IPS-NIHi7 (cell line): ENCODE measurements around the gene CLIP2.

Source experiments
- DNase-seq: peaks from one replicate; pipeline ENCODE4 v3.0.0; 2012; ENCODE audit warnings: mixed read lengths; ENCODE audit errors: extremely low spot score

Gene CLIP2

GRCh38 chr7:74271742-74272141, 17.5 kb upstream of the CLIP2 start:
- DNase-seq: no peak

GRCh38 chr7:74272305-74273038, 16.7 kb upstream of the CLIP2 start:
- peak; percentile 65 for DNase-seq

- peak; percentile 75 for DNase-seq
Measured at GRCh38 chr7:74275401-74275881, 13.8 kb upstream of the CLIP2 start.

DNA sequence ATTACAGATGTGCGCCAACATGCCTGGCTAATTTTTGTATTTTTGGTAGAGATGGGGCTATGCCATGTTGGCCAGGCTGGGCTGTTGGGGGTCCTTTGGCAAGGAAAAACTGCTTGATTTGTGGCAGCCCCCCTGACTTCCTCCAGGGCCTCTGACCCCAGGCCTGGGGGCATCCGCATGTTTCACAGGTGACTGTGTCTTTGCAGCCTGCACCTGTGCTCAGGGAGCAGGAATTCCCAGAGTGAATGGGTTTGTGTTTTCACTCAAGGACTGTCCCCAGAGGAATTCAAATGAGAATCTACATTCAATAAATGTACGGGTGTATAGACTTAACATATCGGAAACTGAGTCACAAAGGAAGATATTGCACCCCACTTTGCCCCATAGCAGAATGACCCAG, 11.6 kb upstream of the CLIP2 start:
- no peak for DNase-seq

DNA sequence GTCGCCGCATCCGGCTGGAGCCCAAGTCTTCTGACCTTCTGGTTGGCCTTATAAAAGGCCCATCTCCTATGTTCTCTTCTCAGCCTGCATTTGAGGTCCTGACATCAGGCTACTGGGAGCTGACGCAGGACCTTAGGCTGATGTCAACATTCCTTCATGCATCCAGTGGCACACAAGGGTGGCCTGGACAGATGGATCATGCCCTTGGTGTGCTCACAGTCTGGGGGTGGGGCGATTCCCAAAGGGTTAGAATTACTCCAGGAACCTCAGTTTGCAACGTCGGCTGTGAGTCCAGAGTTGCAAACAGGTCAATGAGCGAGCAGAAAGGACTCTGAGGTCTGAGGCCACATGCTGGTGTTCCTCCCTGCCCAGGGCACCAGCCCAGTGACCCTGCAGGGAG, 8.2 kb upstream of the CLIP2 start:
- DNase-seq: no peak

- DNase-seq: peak; percentile 29
Measured at GRCh38 chr7:74282748-74283459, 6.3 kb upstream of the CLIP2 start.

DNA sequence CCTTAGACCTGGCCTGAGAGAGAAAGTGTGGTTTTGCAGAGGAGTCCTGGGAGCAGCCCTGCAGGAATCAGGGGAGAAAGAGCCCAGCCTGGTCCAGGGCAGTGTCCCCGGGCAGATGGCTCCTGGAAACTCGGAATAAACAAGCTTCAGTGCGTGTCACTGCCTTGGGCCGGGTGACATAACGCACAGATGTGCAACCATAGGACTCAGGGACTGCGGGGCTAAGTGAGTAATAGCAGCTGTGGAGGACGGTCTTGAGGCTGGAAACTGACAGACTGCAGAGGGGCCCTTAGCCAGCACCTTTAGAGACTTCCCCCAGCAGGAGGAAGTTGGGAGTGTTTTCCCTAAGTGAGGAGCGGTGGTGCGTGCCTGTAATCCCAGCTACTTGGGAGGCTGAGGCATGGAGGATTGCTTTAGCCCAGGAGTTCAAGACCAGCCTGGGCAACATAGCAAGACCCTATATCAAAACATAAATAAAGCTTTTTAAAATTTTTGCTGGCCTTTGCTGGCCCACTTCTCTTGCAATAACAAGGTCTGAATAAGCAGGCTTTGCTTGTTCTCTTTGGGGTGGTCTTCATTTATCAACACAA, 5.3 kb upstream of the CLIP2 start:
- no peak for DNase-seq

GRCh38 chr7:74284781-74285259, 4.4 kb upstream of the CLIP2 start:
- peak; percentile 23 for DNase-seq

DNA sequence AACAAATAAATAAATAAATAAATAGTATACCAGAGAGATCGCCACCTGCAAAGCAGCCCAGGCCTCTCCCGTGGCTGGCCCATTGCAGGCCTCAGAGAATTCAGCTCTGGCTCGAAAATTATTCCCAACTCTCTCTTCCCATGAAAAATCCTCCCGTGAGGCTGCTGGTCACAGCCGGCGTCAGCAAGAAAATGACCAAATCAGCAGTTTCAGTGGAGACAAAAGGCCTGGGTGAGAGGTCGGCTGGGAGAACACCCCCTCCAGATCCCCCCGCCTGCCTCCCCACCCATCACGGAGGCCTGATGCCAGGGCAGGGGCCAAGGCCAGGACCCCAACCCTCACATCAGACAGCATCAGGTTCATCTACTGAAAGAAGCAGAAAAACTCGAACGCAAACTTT, 3.1 kb upstream of the CLIP2 start:
- no peak for DNase-seq

GRCh38 chr7:74287303-74288033, 1.7 kb upstream of the CLIP2 start:
- DNase-seq: no peak

GRCh38 chr7:74288034-74288881, 949 bp upstream of the CLIP2 start:
- DNase-seq: no peak

DNA sequence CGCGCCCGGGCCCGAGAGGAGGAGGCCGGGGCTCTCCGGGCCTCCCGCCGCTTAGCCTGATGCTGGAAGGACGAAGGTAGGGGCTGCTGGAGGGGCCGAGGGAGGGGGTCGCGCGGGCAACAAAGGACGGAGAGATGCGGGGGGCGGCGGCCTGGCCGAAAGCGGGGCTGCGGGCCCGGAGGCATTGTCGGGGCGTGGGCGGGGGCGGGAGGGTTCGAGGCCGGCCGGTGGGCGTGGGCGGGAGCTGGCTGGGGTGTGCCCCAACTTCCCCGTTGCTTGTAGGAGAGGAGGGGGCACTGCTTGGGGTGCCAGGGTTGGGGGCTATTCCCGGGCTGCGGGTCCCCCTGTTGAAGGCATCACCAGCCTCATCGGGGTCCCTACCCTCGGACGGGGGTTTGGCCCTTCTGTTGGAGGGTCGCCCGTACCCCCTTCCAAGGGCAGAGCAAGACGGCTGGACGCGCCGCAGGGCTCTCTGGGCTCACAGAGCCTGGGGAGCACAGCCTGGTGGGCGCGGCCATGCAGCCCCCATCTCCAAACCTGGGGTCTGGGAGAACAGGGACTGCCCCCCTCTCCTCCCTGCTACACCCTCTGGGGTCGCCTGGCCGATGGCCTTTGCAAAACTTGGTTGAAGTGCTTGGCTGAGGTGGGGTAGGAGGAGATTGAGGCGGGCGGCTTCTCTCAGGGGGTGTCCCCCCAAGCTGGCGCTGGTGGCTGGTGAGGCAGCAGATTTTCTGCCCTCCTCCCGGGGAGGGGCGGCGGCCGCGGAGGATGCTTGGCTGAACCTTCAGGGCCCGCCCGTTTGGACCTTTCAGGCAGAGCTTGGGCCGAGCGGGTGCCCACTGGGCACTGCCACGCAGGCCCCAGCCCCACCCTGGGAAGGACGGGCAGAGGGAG, 699 bp downstream of the CLIP2 start:
- DNase-seq: peak; percentile 15

DNA sequence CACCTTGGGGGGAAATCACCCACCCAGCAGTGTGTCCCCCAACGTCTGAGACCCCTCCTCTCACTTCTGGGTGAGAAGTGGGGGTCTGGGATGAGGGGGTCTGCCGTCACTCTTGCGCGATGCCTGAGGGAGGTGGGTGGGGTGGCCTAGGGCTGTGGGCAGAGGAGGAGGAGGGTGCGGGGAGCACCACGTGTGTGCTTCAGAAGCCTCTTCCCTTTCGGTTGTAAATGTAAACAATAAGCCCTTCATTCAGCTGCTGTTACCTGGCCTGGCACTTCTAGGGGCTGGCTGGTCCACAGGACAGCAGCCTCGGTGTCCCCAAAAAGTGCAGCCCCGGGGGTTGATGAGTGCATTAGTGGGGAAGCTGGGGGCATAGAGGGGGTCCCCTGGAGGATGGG, 1.3 kb downstream of the CLIP2 start:
- peak; percentile 7 for DNase-seq

DNA sequence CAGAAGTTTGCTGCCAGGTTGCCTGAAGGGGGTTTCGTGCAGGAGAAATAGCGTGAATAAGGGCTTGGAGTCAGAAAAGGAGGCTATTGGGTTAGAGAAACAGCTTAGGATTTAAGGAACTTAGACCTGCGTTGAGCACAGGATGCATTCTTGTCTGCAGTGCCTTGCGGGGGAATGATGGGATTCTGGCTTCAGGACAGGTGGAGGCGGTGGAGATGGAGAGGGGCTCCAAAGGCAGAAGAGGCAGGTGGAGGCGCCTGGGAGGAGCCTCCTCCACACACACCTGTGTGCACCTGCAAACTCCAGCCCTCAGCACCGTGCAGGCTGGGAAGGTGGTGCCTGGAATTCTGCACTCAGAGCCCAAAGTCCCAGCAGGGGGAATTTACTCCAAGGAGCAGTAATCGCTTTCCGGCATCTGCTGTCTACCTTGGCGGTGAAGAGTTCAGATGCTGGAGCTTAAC, 1.8 kb downstream of the CLIP2 start:
- peak; percentile 12 for DNase-seq

DNA sequence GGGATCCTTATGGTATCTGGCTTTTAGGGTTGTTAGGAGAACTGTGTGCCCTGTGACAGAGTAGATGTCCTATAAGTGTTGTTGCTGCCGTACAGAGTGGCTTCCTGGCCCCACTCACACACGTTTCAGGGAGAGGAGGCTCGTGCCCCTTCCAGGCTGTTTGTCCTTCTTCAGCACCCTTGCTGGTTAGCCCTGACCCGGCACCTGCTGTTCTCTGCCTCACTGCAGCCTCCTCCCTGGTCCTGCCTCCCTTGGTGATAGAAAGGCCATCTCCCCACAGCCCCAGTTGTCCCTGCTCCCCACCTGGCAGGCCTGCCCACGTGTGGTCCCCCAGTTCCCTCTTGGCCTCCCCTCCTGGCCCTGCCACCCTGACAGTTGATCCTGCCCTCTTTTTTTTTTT, 2.3 kb downstream of the CLIP2 start:
- DNase-seq: no peak

DNA sequence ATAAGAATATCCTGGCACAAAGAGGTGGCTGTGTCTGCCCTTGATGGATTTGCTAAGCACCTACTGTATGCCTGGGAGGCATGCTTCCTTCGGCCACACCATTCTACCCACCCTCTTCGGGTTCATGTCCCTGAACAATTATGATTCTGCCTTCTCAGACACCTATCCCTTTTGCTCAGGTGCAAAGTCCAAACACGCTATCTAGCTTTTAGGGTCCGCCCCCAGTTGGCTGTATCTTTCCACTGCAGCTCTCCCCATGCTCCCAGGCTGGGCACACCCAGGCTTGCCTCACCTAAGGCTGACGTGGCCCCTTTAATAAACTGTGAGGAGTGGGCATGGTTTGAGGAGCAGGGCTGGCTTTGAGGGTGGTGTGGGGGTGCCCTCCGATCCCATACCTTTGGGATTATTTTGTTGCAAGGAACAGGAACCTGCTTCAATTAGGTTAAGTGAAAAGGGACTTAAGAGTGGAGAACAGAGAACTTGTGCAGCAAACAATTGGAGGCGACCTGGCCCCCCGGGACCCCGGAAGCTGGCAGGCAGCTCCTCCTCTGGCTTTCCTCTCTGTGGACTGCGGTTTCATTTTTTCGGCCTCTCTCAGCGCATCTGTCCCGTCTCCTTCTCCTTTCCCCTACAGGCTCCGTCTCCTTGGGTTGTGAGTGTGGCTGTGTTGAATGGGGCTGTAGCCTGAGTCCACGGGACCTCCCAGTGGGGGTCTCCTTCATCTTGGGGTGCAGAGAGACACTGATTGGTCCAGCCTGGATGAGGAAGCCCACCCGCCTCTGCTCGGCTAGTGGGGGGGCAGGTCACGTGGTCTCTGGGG, 3.8 kb downstream of the CLIP2 start:
- DNase-seq: no peak

DNA sequence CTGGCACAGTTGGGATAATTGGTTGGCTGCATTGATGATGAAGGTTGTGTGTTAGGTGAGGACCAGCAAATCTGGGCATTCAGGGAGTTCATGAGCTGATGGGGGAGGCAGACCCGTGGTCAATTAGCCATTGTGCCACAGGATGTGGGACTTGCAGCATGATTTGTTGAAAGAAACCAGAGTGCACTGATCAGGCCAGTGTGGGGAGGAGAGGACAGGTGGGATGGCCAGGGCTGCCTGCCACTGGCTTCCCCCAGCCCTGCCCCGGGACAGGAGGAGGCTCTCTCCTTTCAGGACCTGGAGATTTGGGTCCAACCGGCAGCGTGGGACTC, 4.3 kb downstream of the CLIP2 start:
- DNase-seq: no peak

GRCh38 chr7:74294191-74294998, 5.2 kb downstream of the CLIP2 start:
- DNase-seq: no peak
